PC-3 (cell line): ENCODE measurements around the gene ZNF335. TPM values are rescaled to one million over a fixed set of nuclear protein-coding genes. Genes with fewer than 3 reads are reported as not detected.

Experiments used
- ATAC-seq: fragments of 200-7000 bp; cut with Tn5 transposase; 2 replicates; pipeline ENCODE4 v1.9.1; 2020; ENCODE audit warnings: mild to moderate bottlenecking, moderate library complexity
- BruUV-seq: library from RNA; stranded (reverse); fragments of 400-500 nt; replicated peaks from 2 replicates; lab custom pipeline; 2021; lab: Mats Ljungman, UMichigan
- CTCF ChIA-PET: fragments of 300-600 bp; sonication (Branson Sonifier 250); formaldehyde crosslinking; loops from one replicate; lab custom pipeline; 2022; ENCODE audit warnings: antibody characterized with exemption; lab: Charles Lee
- POLR2A ChIA-PET: fragments of 300-600 bp; sonication (Branson Sonifier 250); formaldehyde crosslinking; loops from one replicate; lab custom pipeline; 2022; ENCODE audit warnings: antibody characterized with exemption; ENCODE audit not compliant: unreplicated experiment; lab: Charles Lee
- DNase-seq: peaks from one replicate; pipeline ENCODE4 v3.0.0-alpha.2; 2015
- H2AFZ ChIP-seq: fragments of 300-600 bp; sonication (generic); 2 replicates; pipeline ENCODE4 v1.6.0; 2016; ENCODE audit warnings: antibody characterized with exemption, low read length
- H3F3A ChIP-seq: fragments of 300-600 bp; sonication (generic); one replicate; pipeline ENCODE4 v1.6.0; 2017; ENCODE audit warnings: antibody characterized with exemption, low read length, control low read depth, mild to moderate bottlenecking; ENCODE audit not compliant: unreplicated experiment
- H3K27ac ChIP-seq: fragments of 300-600 bp; sonication (generic); 2 replicates; pipeline ENCODE4 v1.5.1; 2016; ENCODE audit warnings: mild to moderate bottlenecking, low read length
- H3K27me3 ChIP-seq: fragments of 300-600 bp; sonication (generic); 2 replicates; pipeline ENCODE4 v1.6.1; 2016; ENCODE audit warnings: low read length, mixed read lengths
- H3K36me3 ChIP-seq: fragments of 300-600 bp; sonication (generic); 2 replicates; pipeline ENCODE4 v1.6.1; 2016; ENCODE audit warnings: low read depth, mixed run types, low read length, mixed read lengths
- H3K4me1 ChIP-seq: fragments of 300-600 bp; sonication (generic); 2 replicates; pipeline ENCODE4 v1.5.1; 2016; ENCODE audit warnings: low read length; ENCODE audit not compliant: insufficient read depth
- H3K4me2 ChIP-seq: fragments of 300-600 bp; sonication (generic); 2 replicates; pipeline ENCODE4 v1.6.0; 2016; ENCODE audit warnings: low read length
- H3K4me3 ChIP-seq: fragments of 300-600 bp; sonication (generic); 2 replicates; pipeline ENCODE4 v1.5.1; 2016; ENCODE audit warnings: mild to moderate bottlenecking, low read length, mixed read lengths
- H3K79me2 ChIP-seq: fragments of 300-600 bp; sonication (generic); 2 replicates; pipeline ENCODE4 v1.6.1; 2017; ENCODE audit warnings: low read length, mixed read lengths
- H3K9ac ChIP-seq: fragments of 300-600 bp; sonication (generic); 2 replicates; pipeline ENCODE4 v1.6.0; 2016; ENCODE audit warnings: mild to moderate bottlenecking, low read length
- H3K9me2 ChIP-seq: fragments of 300-600 bp; sonication (generic); replicated peaks from 2 replicates; pipeline ENCODE4 v1.6.1; 2016; ENCODE audit warnings: mixed run types, low read length, mixed read lengths
- H3K9me3 ChIP-seq: fragments of 300-600 bp; sonication (generic); 2 replicates; pipeline ENCODE4 v1.6.1; 2016; ENCODE audit warnings: low read length, mixed read lengths
- H4K20me1 ChIP-seq: fragments of 300-600 bp; sonication (generic); 2 replicates; pipeline ENCODE4 v1.6.1; 2016; ENCODE audit warnings: low read length, mixed read lengths
- EZH2 ChIP-seq: fragments of 300-600 bp; sonication (generic); IDR thresholded peaks from one replicate; pipeline ENCODE4 v1.6.1; 2017; ENCODE audit warnings: antibody characterized with exemption, mild to moderate bottlenecking, low read length; ENCODE audit not compliant: unreplicated experiment
- EZH2phosphoT487 ChIP-seq: fragments of 300-600 bp; sonication (generic); IDR thresholded peaks from 2 replicates; pipeline ENCODE4 v1.6.1; 2018; ENCODE audit warnings: mild to moderate bottlenecking, antibody characterized with exemption, low read length, borderline replicate concordance
- intact Hi-C: fragments of 100-400 bp; cut with micrococcal nuclease; formaldehyde crosslinking; loops from 2 replicates; pipeline ENCODE4 v1.9.0; 2023
- total RNA-seq: library from RNA; depleted of rRNA; stranded (reverse); fragments of >200 nt; gene quantifications from 2 replicates; pipeline ENCODE4 v1.2.3, GENCODE V29; 2014
- TF ChIP-seq, protein P1 (sequence below): fragments of 300-600 bp; sonication (generic); conservative IDR thresholded peaks from 2 replicates; pipeline ENCODE4 v1.5.1; 2017; ENCODE audit warnings: antibody characterized with exemption, low read depth, mild to moderate bottlenecking, low read length

Gene ZNF335
- total RNA-seq, 1 experiment from 2014 or later: 36.9 TPM

DNA sequence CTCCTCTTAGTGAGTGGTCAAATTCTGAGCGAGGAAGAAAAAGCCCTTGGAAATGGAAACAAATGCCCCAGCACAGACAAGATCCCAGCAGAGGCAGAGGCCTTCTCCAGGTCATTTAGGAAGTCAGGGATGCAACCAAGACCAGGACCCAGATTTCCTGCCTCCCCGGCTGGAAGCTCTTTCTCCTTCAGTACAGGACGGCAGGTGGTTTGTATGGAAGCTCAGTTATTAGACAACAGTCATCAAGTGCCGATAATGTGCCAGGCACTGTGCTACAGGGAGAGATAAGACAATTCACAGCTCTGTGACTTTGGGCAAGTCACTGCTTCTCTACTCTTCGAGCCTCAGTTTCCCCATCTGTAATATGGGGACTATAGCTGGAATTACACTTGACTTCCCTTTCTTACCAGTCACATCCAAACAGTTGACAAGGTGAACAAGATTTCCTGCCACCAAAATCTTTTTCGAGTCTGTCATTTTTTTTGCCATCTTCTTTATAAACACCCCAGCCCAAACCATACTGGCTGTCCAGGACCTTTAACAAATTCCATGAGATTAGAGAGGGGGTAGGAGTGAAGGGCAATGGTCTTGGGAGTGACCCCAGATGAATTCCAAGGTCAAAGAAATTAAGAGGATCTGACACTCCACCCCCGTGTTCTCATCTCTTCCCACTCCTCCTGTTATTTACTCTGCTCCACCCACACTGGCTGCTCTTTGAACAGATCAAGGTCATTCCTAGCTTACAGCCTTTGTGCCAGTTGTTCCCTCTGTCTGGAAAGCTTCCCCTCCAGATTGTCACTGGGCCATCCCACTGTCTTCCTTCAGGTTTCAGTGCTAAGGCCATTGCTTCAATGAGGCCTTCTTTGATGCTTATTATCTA is 42.8 kb upstream of the ZNF335 start:
- DNase-seq: no peak
- Histone ChIP-seq H3K27ac (no peak overlapping the region), H3K9ac (no peak overlapping the region), H4K20me1 (no peaks in the 10 kb centered on the region), H3K4me1 (peaks cover 6% of the 10 kb centered on the region; the same call in 1 of the 2 replicates), H2AFZ (peak overlapping the region; percentile 88; the same call in 1 of the 2 replicates), H3K9me2 (no peaks in the 10 kb centered on the region), H3K4me2 (peak overlapping the region; percentile 90), H3K9me3 (no peaks in the 10 kb centered on the region), H3K36me3 (no peaks in the 10 kb centered on the region), H3F3A (no peaks in the 10 kb centered on the region), H3K27me3 (peaks cover 12% of the 10 kb centered on the region; the same call in 1 of the 2 replicates), H3K79me2 (no peaks in the 10 kb centered on the region), H3K4me3 (peak overlapping the region; percentile 63; the same call in 1 of the 2 replicates)
- ATAC-seq: no peak; the same call in 1 of the 2 replicates
- intact Hi-C loops: loop anchor here (2.0 kb wide), 1 partner anchor 72 kb away; no protein-coding TSS in a partner anchor
- TF ChIP-seq, protein P1, sequence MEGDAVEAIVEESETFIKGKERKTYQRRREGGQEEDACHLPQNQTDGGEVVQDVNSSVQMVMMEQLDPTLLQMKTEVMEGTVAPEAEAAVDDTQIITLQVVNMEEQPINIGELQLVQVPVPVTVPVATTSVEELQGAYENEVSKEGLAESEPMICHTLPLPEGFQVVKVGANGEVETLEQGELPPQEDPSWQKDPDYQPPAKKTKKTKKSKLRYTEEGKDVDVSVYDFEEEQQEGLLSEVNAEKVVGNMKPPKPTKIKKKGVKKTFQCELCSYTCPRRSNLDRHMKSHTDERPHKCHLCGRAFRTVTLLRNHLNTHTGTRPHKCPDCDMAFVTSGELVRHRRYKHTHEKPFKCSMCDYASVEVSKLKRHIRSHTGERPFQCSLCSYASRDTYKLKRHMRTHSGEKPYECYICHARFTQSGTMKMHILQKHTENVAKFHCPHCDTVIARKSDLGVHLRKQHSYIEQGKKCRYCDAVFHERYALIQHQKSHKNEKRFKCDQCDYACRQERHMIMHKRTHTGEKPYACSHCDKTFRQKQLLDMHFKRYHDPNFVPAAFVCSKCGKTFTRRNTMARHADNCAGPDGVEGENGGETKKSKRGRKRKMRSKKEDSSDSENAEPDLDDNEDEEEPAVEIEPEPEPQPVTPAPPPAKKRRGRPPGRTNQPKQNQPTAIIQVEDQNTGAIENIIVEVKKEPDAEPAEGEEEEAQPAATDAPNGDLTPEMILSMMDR: no peak
- TF ChIP-seq EZH2 (no peak), EZH2phosphoT487 (no peak)
- POLR2A ChIA-PET: interaction anchor here (0.6 kb wide), 1 partner anchor 80 kb away, joined by 3 read pairs; no protein-coding TSS in a partner anchor
- CTCF ChIA-PET: interaction anchor here (0.9 to 1.4 kb wide), 3 partner anchors 27 to 423 kb away, joined by 3 to 17 read pairs (median 4); no protein-coding TSS in a partner anchor
- BruUV-seq: no TSS peak

DNA sequence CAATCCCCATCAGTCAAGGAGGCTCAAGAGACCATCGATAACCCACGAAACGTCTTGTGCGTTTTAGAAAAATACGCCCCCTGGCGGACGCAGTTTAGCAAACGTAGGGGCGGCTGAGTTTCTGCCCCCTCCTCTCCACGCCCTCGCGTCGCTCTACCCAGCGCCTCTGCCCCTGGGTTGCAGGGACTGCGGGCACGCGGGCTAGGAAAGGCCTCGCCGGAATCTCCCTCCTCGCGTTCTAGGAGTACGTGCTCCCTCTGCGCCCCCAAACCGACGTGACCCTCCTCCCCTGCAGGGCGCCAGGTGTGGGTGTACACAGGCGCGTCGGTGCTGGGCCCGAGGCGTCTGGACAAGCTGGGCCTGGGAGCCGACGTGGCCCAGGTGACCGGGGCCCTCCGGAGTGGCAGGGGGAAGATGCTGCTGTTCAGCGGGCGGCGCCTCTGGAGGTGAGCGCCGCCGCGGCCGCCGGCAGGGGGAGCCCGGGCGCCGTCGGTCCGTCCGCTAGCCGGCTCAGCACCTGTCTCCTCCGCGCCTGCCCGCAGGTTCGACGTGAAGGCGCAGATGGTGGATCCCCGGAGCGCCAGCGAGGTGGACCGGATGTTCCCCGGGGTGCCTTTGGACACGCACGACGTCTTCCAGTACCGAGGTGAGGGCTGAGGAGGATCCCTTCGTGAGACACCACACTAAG is 42.0 kb upstream of the ZNF335 start:
- Histone ChIP-seq H3K4me3 (peak overlapping the region; percentile 63), H4K20me1 (no peaks in the 10 kb centered on the region), H3F3A (no peaks in the 10 kb centered on the region), H3K4me1 (peaks cover 6% of the 10 kb centered on the region; the same call in 1 of the 2 replicates), H2AFZ (peak overlapping the region; percentile 88), H3K79me2 (no peaks in the 10 kb centered on the region), H3K9me2 (no peaks in the 10 kb centered on the region), H3K27me3 (peaks cover 12% of the 10 kb centered on the region; the same call in 1 of the 2 replicates), H3K9me3 (no peaks in the 10 kb centered on the region), H3K4me2 (peak overlapping the region; percentile 90), H3K36me3 (no peaks in the 10 kb centered on the region), H3K27ac (no peak overlapping the region), H3K9ac (no peak overlapping the region)
- DNase-seq (peak; percentile 82), ATAC-seq (peak; percentile 95)
- TF ChIP-seq EZH2phosphoT487: no peak
- TF ChIP-seq, protein P1: peak; percentile 93
- TF ChIP-seq EZH2: no peak
- ChIA-PET POLR2A (interaction anchor here (0.6 kb wide), 1 partner anchor 79 kb away, joined by 3 read pairs; no protein-coding TSS in a partner anchor), CTCF (interaction anchor here (0.6 to 1.8 kb wide), 7 partner anchors 27 to 456 kb away, joined by 3 to 17 read pairs (median 4); no protein-coding TSS in a partner anchor)
- intact Hi-C loops: loop anchor here (1.0 to 2.0 kb wide), 2 partner anchors 27 to 73 kb away; no protein-coding TSS in a partner anchor
- no TSS peak for BruUV-seq
